GM19468 (cell line): ENCODE measurements around the gene BICC1.

Source experiments
- ATAC-seq: cut with Tn5 transposase; IDR thresholded peaks from one replicate; pipeline ENCODE4 v1.9.1; 2021; ENCODE audit warnings: mild to moderate bottlenecking, moderate library complexity, moderate number of reproducible peaks; ENCODE audit not compliant: unreplicated experiment; ENCODE audit errors: extremely low read depth

Gene BICC1

DNA sequence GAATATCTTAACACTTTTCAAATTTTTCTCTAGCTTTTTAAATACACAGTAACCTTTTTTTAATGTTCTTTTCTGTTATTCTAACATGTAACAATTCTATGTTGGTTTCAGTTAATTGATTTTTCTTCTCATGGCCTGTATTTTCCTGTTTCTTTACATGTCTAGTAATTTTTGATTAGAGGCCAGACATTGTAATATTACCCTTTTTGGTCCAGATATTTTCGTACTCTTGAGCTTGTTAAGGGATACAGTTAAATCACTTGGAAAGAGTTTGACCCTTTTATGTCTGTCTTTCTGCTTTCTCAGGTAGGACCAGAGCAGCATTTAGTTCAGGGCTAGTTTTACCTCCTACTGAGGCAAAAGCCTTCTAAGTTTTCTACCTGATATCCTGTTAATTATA is 45.0 kb downstream of the BICC1 start:
- no peak for ATAC-seq

DNA sequence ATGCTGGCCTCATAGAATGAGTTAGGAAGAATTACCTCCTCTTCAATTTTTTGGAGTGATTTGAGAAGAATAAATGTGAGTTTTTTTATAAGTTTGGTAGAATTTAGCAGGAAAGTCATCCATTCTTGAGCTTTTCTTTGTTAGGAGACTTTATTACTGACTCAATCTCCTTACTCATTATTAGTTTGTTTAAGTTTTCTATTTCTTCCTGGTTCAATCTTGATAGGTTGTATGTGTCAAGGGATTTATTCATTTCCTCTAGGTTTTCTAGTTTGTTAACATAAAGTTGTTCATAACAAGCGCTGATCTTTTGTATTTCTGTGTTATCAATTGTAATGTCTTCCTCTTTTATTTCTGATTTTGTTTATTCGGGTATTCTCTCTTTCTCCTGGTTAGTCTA is 47.4 kb downstream of the BICC1 start:
- ATAC-seq, result no peak

DNA sequence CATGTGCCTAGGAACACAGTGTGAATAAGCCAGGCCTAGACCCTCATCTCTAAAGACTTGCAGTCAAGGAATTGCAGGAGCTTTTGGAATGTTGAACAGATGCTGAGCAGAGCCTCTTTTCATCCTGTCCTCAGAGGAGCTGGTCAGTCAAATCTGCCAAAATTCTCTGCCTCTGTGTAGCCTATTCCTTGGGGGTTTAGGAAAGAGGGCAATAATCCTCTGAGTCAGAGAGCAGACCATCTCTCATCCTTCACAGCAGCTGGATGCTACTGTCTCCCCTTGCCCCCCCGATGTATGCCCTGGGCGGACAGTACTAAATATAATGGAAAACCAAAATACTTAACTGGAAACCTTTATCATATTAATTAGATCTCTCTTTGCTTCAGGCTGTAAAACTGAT is 52.6 kb downstream of the BICC1 start:
- ATAC-seq, result no peak

DNA sequence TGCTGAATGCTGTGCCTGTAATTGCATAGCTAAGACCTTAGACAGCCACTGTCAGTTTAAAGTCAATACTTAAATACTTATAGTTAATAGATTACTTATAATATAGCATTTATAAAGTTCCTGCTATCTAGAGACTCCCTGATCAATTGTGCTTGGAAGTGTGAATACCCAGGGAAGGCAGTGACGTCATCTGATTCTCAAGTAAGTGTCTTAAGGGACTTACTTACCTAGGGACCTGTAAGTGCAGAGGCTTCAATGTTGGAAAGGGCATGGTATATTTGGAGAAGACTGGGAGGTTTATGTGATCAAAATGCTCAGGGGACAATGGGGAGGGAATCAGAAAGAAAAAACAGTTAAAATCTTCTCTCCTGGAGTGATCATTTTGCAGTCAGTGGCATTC is 55.0 kb downstream of the BICC1 start:
- no peak for ATAC-seq

DNA sequence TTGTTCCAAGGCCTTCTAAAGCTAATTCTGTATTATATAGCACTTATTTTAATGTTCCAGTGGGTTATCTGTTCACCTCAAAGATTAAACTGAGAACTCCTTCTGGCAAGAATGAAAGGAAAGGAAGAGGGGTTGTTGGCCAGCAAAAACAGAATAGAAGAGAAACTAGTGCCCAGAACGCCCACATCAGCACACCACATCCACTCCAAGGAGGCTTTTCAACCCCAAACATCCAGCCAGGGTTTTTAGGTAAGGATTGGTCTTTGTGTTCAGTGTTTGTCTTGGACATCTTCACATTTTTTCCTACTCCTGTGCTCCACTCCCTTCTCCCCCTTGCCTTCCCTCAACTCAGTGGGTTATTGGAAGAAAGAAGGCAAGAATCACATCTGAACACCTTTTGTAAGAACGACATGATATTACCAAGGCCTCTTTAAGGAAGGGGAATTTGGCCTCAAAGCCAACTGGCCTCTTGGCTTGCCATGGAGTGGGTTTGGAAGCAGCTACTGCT is 55.8 kb downstream of the BICC1 start:
- no peak for ATAC-seq

DNA sequence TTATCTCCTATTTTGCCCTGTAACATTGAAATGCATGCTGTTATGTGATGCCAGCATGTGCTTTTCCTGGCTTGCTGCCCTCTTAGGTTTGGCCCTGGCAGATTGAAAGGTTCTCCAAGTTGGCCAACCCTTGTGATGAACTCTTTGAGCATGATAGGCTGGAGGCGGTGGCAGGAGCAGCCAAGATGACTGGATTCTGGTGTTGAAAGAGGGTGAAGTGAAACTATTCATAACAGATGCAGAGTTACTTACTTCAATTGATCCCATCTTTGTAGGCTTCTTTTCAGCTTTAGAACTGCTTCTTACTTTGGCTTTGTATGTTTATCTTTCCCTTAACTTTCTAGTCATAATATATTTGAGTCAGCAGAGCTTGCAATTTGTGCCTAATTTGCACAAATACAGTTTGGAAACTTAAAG is 57.6 kb downstream of the BICC1 start:
- ATAC-seq, result no peak

DNA sequence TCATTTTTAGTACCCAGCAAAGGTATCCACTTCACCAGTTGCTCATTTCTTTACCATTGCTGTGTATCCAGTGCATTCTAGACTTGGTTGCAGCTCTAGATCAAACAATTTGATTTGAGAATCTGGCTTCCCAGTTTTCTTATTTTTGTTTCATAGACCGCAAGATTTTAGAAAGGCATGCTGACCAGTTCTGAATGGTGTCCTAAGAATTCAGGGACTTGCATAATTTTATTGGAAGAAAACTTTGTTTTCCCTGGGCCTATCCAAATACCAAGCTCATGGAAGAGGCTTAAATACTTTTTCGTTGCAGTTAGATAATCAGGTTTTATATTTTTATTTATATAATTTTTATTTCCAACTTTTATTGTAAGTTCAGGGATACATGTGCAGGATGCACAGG is 58.3 kb downstream of the BICC1 start:
- ATAC-seq, result no peak

DNA sequence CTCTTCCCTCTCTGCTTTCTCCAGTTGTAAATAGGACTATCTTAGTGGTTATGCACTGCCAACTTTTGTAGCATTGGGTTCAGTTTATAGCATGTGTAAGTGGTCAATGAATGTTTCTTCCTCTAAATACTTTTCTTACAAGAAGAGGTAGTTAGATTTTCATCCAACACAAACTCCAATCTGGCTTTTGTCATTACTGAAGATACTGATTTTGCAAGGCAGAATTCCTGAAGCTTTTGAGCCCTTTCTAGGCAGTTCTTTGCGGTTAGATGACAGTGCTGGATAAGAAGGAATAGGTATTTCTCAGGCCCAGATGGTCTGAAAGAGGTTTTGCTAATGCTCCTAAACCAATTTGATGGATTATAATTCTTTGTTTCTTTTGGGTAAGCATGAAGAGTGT is 60.5 kb downstream of the BICC1 start:
- ATAC-seq, result no peak

DNA sequence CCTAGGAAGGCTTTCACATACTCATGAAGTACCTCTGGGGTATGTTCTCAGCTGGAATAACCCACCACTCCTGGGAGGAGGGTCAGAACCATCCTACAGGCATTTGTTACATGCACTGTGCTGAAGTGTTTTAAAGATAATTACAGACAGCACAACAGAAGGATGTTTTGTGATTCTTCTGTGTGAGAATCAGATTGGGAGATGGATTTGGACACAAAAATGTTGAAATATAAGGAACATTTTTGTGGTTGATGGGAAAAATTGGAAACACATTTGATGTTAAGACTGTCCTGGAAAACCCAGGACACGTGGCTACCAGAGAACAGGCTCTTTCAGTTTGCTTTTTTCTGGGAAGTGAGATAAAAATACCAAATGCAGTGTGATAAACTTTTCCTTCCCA is 61.4 kb downstream of the BICC1 start:
- ATAC-seq, result no peak

DNA sequence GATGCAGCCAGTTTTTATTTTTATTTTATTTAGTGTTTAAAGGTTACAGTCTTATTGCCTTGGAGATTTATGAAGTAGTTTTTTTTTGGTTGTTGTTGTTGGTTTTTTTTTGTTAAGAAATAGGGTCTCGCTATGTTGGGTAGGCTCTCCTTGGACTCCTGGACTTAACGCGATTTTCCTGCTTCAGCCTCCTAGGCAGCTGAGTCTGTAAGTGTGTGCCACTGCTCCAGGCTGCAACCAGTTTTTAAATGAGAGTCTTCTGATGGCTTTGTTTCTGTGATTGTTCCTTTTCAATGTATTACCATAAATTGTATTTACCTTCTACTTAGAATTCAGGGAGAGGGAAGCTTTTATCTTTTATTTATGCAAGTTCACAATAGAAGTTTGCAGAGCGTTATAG is 62.8 kb downstream of the BICC1 start:
- no peak for ATAC-seq

DNA sequence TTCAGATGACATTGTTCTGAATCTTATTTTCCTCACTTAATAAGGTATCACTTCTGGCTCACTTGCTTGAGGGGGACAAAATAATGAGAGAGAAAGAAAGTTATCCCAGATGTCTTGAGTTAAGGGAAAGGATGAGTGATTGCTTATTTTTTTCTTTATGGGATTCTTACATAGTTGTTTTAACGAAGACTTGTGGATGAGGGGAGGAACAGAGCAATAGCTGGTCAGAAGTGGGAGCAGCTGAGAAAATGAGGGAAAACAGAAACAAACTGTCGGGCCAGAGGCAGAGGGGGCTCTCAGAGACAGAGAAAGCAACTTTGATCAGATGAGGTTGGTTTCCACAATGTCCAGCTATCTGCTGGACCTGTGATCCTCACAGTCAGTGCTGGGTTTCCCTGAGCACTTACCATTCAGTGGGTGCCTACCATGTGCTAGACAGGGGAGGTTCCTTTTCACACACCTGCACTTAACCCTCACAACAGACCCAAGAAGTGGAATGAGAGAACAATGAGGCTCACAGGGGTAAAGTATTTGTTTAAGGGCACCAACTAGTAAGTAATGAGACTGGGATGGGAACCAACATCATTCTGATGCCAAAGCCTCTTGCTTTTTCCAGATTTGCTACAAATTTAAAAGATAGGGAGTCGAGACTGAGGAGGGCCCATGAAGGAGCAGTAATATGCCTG is 64.2 kb downstream of the BICC1 start:
- no peak for ATAC-seq

DNA sequence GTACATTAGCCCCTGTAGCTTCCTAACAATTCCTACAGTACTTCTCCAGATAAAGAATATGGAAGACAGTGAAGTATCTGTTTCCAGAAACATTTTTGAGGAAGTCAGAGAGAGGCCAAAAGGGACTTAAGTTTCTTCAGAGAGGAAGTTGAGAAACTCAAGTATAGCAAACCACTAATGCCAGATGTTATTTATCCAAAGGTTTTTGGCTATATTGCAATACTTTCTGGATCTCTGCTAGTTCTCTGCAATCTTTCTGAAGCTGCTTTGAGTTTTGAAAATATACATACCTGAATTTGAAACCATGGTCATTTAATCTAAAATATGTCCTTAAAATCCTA is 64.7 kb downstream of the BICC1 start:
- ATAC-seq, result no peak

DNA sequence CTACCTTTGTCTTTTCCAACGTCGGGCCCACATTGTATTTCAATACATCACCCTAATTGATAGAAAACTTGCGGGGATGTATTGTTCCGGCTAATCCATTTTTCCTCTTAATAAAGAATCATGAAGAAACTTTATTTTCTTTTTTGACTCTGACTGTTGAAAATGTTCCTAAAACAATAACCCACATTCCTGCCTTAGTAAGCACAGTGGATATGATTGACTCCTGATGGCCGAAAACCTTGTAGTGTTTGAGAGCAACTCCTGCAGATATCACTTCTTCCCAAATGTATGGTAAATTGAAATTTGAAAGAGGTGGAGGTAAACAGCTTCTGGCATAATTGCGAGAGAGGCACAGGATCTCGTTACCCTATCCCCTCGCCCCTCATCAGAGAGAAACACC is 65.7 kb downstream of the BICC1 start:
- no peak for ATAC-seq

DNA sequence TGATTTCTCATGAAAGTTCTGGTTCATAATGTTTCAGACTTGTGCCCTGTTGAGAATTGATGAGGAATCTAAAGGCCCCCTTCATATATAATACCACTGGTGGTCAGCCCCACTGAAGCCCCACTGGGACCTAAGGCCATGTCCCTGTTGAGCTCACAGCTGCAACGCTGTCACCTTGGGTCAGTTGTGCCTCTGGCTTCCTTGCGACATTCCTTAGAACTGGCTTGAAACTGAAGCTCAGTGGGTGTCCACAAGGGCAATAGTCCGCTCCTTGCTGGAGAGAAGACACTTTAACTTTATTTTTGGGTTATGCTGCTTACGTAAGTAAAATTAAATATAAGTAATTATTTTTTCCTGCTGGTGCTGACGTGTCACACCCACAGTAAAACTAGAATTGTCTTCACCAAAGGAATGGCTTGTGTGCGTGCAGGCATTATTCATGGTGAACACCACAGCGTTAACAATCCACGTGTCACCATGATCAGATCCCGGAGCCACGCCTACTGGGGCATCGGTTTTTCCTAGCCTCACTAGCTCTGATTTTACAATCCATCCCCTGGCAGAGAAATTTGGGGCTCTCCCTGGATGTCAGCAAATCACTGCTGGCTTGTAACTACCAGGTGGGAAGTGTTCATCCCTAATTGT is 66.5 kb downstream of the BICC1 start:
- ATAC-seq, result no peak

DNA sequence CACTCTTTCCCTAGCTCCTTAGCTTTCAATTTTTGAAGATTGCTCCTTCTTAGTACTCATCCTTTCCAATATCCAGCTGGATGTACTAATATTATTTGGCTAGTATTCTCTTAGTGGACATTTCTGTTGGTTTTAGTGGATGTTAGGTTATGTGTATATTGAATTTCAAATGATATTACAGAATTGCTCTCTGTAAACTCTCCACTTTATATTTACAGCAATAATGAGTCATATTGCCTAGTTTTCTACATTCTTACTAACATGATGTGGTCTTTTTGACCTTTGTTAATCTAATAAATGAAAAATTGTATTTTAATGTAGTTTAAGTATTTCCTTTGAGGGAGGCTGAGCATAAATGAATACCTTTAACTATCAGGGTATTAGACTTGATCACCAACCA is 69.4 kb downstream of the BICC1 start:
- ATAC-seq, result no peak

DNA sequence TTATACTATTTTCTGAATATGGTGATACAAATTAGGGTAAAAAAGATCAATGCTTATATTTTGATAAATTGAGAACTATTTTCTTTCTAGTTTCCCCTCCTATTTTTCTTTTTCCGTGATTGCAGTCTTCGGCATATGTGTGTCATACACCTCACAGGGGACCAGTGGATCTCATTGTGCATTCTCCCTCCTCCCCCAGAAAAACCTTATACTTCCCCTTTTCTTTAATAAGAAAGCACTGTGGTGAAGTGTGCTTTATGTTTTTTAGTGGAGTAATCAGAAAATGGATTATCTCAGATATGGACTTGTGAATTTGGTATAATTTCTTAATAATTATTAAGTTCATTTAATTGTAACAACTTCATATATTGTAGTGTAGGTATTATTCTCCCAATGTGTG is 72.8 kb downstream of the BICC1 start:
- no peak for ATAC-seq

DNA sequence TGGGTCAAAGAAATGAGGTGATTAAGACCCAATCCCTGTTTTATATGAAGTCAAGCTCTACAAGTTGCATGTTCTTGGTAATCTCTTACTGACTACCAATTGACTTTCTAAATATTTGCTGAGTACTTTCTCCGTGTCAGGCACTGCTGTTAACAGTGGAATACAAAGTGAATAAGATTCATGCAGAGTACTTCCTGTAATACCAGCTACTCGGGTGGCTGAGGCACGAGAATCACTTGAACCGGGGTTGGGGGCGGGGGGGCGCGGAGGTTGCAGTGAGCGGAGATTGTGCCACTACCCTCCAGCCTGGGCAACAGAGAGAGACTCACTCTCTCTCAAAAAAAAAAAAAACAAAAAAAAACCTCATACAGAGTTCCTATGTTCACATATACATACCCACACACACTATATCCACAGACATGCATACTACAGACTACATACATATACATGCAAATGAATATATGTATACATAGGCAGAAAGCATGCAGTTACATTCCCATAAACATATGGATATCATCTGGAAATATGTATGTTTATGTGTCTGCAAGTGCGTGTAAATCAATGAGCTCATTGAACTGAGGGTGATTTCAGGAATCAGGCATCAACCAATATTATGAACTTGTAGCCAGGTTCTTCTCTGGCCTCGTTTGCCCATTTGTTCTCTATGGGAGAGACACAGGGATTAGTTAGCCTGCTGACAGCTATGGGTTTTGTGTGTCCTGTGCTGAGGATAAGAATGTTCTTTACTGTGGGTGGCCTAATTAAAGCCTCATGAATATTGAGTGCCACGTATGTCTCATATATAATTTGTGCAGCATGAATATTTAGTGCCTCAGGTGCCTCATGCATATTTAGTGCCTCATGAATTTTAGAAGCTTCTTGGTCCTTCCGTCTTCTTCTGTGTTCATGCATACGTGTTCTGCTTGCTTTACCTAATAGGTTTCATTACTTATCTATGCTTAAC is 73.9 kb downstream of the BICC1 start:
- ATAC-seq, result no peak

DNA sequence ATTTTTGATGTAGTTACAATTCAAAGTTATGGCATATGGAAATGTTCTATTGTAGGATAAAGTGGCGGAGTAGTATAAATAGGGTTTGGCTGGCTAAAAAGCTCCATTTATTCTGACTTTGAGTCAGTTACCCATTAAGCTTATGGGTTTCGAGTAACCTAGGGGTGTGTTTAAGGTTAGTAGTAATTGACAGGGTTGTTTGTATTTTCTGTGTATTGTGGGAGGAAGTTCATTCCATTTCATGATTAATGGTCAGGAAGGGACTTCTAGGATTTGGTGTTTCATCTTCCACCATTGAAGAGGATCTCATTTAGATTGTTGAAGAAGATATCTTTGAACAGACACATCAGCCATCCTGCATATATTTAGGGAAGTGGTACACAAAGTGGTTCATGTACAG is 75.0 kb downstream of the BICC1 start:
- no peak for ATAC-seq

DNA sequence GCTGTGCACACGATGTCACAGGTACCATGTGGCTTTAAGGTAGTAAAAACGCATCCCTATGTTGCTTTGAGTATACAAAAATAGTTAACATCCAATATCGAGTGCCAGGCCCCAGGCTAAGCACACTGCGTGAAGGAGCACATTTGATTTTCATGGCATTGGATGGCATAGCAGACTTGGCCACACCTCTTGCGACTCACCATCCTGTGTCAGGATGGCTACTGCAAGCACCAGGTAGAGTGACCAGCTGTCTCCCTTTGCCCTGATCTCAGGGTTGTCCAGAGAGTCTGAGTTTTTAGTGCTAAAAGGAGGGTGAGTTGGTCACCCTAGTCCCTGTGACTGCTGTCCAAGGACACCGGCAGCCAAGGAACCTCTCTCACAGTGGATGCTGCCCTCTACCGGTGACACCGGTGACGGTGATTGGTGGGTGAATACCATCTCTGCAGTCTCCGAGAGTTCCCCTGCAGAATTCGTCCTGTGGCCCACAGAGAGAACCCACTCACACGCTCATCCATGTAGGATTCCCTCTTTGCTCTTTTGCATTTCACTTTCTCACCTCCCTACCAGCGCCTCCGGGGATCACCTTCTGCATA is 76.1 kb downstream of the BICC1 start:
- no peak for ATAC-seq

DNA sequence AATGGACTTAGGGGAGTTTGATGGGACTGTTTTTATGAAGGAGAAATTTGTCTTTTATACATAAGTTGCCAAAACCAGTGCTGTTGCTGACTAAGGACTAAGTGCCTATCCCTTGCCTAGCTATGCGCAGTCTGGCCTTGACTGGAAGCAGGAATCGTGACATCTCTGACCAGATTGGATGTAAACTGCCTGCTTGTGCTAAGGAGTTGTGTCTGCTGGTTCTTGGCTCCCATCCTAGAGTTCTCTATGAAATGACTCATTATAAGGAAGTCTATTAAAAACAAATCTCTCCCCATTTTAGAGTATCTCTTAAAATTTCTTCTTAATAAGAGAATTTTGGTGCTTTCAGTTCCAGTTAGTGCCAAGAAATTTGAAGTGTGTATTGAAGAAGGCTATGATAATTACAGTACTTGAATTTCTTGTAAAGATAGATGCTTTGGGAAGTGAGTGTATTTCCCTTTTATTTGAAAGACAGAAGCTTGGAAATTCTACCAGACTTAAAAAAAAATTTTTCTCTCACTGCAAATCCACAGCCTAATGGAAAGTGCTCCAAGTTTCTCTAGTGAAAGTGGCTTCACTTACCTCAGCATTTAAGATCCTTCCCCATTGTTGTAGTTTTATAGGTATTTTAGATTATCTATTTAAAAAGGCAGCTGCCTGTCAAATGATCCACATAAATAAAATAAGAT is 77.6 kb downstream of the BICC1 start:
- ATAC-seq, result no peak
